Stimulated activated naive B cell treated with anti-CD40 and anti-IgM and Interleukin-4, amounts not matched to agents 10 μg/mL and 1 μg/mL and 100 μg/mL, for 72 hours (primary cell): ENCODE measurements around the gene CLEC4F.

Experiments
- ATAC-seq, 2 donors: fragments of 150-1000 bp; cut with Tn5 transposase; replicated peaks; 2 replicates each; pipeline ENCODE4 v1.10.0; 2021; ENCODE audit warnings: moderate library complexity in 1 of 2
- DNase-seq: peaks from one replicate; pipeline ENCODE4 v3.0.0; 2021
- H3K27ac Mint-ChIP-seq: one replicate; pipeline ENCODE4 v1.8.0; 2022; ENCODE audit warnings: mild to moderate bottlenecking, mixed read lengths
- H3K27me3 Mint-ChIP-seq, 2 donors: one replicate each; pipeline ENCODE4 v1.8.0; 2022; ENCODE audit warnings: mixed read lengths in 2 of 2
- H3K36me3 Mint-ChIP-seq, 2 donors: one replicate each; pipeline ENCODE4 v1.8.0; 2022; ENCODE audit warnings: mixed read lengths in 2 of 2, mild to moderate bottlenecking in 1 of 2
- H3K4me1 Mint-ChIP-seq, 2 donors: one replicate each; pipeline ENCODE4 v1.8.0; 2022; ENCODE audit warnings: mixed read lengths in 2 of 2, mild to moderate bottlenecking in 1 of 2
- H3K4me3 Mint-ChIP-seq, 2 donors: one replicate each; pipeline ENCODE4 v1.8.0; 2022; ENCODE audit warnings: mild to moderate bottlenecking in 2 of 2, mixed read lengths in 2 of 2, moderate library complexity in 1 of 2
- H3K9me3 Mint-ChIP-seq, 2 donors: one replicate each; pipeline ENCODE4 v1.8.0; 2022; ENCODE audit warnings: mixed read lengths in 2 of 2, mild to moderate bottlenecking in 1 of 2

The CLEC4F gene

DNA sequence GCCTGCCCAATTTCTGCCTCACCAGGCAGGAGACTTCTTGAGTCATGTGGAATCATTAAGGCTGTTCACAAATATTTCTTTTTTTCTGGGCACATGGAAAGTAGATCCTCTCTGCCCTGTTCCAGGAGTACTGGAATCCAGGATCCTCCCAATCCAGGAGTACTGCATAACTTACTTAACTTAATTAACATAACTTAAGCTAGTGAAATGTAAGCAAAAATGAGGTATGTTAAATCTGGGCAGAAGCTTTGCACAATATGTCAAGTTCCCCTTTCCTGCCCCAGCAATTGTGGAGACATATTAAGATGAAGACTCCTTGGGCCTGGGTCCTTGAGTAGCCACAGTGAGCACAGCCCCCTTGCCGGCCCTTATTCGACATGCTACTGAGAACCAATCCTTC lies 12.0 kb upstream of the CLEC4F start:
- H3K9me3 Mint-ChIP-seq, result no peaks in the 10 kb centered on the region
- peaks cover 0 to 13% of the 10 kb centered on the region in 2 donors for H3K4me1 Mint-ChIP-seq
- DNase-seq (no peak), ATAC-seq (no peak)
- H3K36me3 Mint-ChIP-seq, result no peaks in the 10 kb centered on the region
- peaks cover 28 to 29% of the 10 kb centered on the region in 2 donors for H3K27me3 Mint-ChIP-seq
- H3K4me3 Mint-ChIP-seq, result no peak overlapping the region
- H3K27ac Mint-ChIP-seq, result no peak overlapping the region

DNA sequence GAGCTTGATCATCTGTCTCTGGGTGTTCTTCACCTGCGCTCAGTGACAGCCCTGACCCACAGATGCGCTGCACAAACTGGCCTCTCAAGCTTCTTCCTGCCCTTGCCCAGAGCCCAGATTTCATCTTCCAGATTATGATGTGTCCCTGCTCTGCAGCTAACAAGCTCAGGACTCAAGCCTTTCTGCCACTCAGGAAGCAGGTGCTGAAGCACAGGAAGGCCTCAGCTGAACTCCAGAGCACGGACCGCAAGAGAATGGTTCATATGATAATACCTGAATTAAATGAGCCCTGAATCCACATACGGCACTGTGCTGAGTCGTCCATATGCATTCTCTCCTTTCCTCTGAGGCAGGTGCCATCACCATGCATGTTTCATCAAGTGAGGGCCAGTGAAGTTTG lies 11.5 kb upstream of the CLEC4F start:
- H3K9me3 Mint-ChIP-seq, result no peaks in the 10 kb centered on the region
- no peaks in the 10 kb centered on the region for H3K36me3 Mint-ChIP-seq
- DNase-seq (no peak), ATAC-seq (no peak)
- H3K27me3 Mint-ChIP-seq, result peaks cover 30 to 33% of the 10 kb centered on the region in 2 donors
- peaks cover 2 to 16% of the 10 kb centered on the region in 2 donors for H3K4me1 Mint-ChIP-seq
- no peak overlapping the region for H3K27ac Mint-ChIP-seq
- no peak overlapping the region for H3K4me3 Mint-ChIP-seq

DNA sequence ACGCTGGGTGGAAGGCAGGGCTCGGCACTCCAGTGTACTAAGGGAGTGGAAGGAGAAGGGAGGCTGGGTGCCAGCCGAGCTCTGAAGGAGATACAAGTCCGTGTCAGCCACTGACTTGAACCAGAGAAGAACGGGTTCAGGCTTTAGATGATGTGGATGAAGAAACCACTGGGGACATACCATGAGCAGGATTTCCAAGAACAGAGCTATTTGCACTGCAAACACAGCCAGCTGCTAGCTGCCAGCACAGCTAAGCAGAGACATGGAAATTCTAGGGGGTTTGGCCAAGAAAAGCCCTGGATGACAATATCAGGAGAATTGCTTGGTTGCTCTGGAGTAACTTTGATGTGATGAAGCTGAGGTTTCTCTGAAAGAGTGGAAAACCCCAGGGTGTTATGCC lies 10.0 kb upstream of the CLEC4F start:
- ATAC-seq, result no peak
- no peaks in the 10 kb centered on the region for H3K9me3 Mint-ChIP-seq
- H3K27ac Mint-ChIP-seq, result no peak overlapping the region
- DNase-seq, result no peak
- no peaks in the 10 kb centered on the region for H3K36me3 Mint-ChIP-seq
- H3K4me1 Mint-ChIP-seq, result peaks cover 3 to 23% of the 10 kb centered on the region in 2 donors
- H3K4me3 Mint-ChIP-seq, result no peak overlapping the region
- H3K27me3 Mint-ChIP-seq, result peaks cover 28 to 33% of the 10 kb centered on the region in 2 donors

DNA sequence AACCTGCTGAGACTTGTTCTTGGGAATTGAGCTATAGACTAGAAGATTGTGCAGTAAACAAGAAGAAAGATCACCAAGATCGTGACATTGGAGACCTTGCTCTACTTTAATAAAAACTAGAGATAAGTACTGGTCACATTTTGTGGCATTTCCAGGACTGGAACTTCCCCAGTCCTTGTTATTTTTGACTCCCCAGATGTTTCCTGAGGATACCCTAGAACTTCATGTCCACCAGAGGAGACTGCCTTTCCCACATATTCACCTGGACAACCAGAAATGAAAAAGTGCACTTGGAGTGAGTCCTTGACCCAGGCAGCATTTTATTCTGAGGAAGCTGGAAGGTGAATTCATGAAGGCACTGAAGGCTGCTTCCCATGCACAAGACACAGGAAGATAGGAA lies 9.5 kb upstream of the CLEC4F start:
- H3K27me3 Mint-ChIP-seq, result peaks cover 25 to 29% of the 10 kb centered on the region in 2 donors
- no peak overlapping the region for H3K27ac Mint-ChIP-seq
- peaks cover 3 to 23% of the 10 kb centered on the region in 2 donors for H3K4me1 Mint-ChIP-seq
- no peak for ATAC-seq
- H3K4me3 Mint-ChIP-seq, result no peak overlapping the region
- H3K36me3 Mint-ChIP-seq, result no peaks in the 10 kb centered on the region
- H3K9me3 Mint-ChIP-seq, result no peaks in the 10 kb centered on the region
- no peak for DNase-seq

DNA sequence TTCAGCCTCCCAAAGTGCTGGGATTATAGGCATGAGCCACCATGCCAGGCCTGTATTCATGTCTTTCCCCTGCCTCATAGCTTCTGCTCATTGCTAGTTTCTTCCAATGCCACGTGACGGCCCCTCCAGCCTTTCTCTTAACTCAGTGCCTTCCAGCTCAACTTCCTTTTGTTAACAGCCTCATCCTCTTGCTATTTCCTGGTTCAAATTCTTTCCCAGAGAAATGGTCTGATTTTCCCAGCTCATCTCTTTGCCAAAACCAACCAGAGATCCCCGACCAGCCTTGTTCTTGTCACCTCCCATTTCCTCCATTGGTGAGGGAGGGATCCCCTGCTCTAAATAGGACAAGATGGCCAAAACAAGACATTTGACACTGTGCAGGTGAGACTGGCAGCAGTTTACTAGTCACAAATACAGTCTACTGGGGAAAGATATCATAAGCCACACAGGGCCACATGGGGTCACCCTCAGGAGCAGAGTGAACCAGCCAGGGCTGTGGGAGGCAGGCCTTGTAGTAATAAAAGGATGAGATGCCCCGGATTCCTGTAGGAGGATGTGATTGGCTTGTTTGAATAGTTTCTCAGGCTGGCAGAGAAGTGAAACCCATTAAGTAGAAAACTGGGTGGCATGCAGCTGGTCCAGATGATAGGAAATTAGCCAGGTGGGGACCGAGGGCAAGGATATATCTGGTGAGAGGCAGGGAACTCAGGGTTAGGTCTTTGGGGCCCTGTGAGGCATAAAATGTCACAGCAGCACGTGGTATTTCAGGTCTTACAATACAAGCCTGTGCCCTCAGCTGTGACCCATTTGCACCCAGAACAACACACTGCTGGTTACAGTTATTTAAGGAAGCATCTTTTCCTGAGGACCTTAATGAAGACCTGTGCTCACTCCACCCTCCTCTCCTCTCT lies 8.8 kb upstream of the CLEC4F start:
- H3K4me3 Mint-ChIP-seq, result no peak overlapping the region
- H3K9me3 Mint-ChIP-seq, result no peaks in the 10 kb centered on the region
- H3K36me3 Mint-ChIP-seq, result no peaks in the 10 kb centered on the region
- H3K27ac Mint-ChIP-seq, result no peak overlapping the region
- H3K4me1 Mint-ChIP-seq, result peaks cover 3 to 23% of the 10 kb centered on the region in 2 donors
- H3K27me3 Mint-ChIP-seq, result peaks cover 22 to 24% of the 10 kb centered on the region in 2 donors
- DNase-seq, result no peak
- peak; percentile 34 to 60 for ATAC-seq

DNA sequence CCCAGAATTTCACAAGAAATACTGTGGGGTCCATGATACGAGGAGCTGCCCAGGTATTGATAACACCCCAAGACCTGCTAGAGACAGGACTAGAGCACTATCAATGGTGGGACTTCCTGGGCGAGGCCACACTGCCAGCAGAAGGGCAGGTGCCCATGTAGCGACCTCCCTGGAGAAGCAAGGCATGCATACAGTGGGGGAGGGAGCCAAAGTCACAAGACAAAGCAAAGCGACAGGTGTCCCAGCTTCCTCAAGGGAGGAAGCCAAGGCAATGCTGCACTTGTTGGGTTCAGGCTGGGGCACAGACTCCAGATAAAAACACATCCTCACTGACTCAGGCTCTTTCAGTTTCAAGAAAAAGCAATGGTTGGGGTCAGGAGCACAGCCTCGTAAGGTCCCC lies 7.7 kb upstream of the CLEC4F start:
- no peaks in the 10 kb centered on the region for H3K36me3 Mint-ChIP-seq
- H3K4me3 Mint-ChIP-seq, result no peak overlapping the region
- peaks cover 3 to 23% of the 10 kb centered on the region in 2 donors for H3K4me1 Mint-ChIP-seq
- no peaks in the 10 kb centered on the region for H3K9me3 Mint-ChIP-seq
- ATAC-seq (no peak), DNase-seq (no peak)
- H3K27me3 Mint-ChIP-seq, result peaks cover 18% of the 10 kb centered on the region in 2 donors
- H3K27ac Mint-ChIP-seq, result no peak overlapping the region

DNA sequence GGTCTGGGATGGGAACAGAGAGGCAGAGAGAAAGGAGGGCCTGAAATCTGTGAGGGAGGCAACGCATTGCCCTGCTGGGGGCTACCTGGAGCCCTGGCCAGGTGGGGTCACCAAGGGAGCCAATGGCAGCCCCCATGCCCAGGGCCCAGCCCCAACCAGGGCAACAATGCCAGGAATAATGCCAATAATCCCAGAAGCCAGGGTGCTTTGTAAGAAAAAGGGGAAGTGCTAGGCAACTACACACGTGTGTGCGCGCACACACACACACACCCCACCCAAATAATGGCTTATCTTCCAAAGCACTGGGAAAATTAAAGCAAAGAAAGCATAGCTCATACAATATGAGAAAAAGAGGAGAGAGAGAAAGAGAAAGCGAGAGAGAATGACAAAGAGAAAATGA lies 7.0 kb upstream of the CLEC4F start:
- Mint-ChIP-seq H3K4me3 (no peak overlapping the region), H3K36me3 (no peaks in the 10 kb centered on the region), H3K27me3 (peaks cover 18 to 24% of the 10 kb centered on the region in 2 donors), H3K27ac (no peak overlapping the region), H3K4me1 (peaks cover 3 to 23% of the 10 kb centered on the region in 2 donors), H3K9me3 (no peaks in the 10 kb centered on the region)
- no peak for DNase-seq
- ATAC-seq, result no peak

DNA sequence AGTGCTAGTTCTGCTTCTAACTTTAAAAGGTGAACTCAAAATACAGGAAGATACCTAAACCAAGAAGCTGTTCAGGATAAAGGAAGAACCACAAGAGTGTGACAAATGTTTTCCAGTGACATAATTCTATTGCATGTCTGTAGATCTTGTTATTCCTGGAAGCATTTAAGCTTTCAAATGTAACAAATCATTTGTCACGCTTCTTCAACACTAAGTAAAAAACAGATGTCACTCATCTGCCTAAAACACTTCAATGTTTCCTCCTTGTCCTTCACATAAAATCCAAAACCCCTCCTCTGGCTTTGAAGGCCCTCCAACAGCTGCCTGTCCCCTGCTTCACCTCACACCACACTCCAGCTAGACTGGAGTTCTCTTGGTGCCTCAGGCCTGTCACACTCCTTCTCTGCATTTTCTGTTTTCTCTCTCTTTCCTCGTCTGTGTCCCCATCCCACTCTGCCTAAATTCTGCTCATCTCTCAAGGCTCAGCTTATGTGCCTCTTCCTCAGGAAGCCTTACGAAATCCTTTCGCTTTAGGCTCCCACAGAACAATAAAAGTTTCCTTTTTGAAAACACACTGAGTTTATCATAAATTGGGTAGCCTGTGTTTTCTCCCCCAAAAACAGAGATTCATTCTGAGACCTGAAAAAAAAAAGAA lies 6.4 kb upstream of the CLEC4F start:
- Mint-ChIP-seq H3K4me1 (peaks cover 3 to 23% of the 10 kb centered on the region in 2 donors), H3K4me3 (no peak overlapping the region), H3K9me3 (no peaks in the 10 kb centered on the region), H3K36me3 (no peaks in the 10 kb centered on the region), H3K27me3 (peaks cover 18 to 24% of the 10 kb centered on the region in 2 donors), H3K27ac (no peak overlapping the region)
- ATAC-seq, result no peak
- DNase-seq, result no peak

DNA sequence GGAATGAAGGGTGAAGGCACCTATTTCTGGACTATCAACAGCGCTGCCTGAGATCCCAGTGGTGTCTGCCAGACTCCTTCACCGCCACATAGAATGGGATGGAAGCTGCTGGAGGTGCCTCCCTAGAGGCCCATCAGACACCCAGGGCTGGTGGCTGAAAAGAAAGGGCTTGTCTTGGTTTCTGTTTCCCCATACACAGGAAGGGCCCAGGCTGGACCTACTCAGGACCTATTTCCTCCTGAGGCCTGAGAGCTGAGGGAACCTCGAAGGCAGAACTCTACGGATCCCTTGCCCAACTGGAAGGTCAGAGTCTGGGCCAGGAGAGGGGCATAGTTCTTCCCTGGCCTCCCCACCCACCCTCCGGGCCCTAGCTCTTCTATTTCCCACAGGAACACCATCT lies 2.9 kb upstream of the CLEC4F start:
- Mint-ChIP-seq H3K27me3 (peaks cover 17 to 31% of the 10 kb centered on the region in 2 donors), H3K4me3 (no peak overlapping the region), H3K9me3 (no peaks in the 10 kb centered on the region), H3K36me3 (no peaks in the 10 kb centered on the region), H3K27ac (no peak overlapping the region), H3K4me1 (peaks cover 3 to 10% of the 10 kb centered on the region in 2 donors)
- no peak for ATAC-seq
- no peak for DNase-seq

DNA sequence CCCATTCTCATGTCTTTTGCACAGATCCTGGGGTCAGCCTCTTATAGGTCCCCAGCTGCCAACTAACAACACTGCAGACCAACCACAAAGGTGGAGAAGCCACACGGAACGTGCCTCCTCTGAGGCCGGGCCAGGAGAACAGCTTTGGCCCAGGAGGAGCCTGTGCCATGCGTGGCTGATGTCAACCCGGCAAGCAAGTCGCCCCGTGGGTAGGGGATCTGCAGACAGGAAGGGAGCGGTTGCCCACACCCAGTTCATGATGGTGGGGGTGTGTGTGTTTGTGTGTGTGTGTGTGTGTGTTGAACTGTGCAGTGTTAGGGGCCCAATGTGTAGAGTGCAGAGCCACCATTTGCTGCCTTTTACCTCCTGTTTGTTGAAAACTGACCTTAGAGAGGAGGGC lies 2.4 kb upstream of the CLEC4F start:
- Mint-ChIP-seq H3K27ac (no peak overlapping the region), H3K36me3 (no peaks in the 10 kb centered on the region), H3K9me3 (no peaks in the 10 kb centered on the region), H3K4me1 (peaks cover 3 to 10% of the 10 kb centered on the region in 2 donors), H3K27me3 (peaks cover 21 to 35% of the 10 kb centered on the region in 2 donors), H3K4me3 (no peak overlapping the region)
- ATAC-seq, result no peak
- no peak for DNase-seq

DNA sequence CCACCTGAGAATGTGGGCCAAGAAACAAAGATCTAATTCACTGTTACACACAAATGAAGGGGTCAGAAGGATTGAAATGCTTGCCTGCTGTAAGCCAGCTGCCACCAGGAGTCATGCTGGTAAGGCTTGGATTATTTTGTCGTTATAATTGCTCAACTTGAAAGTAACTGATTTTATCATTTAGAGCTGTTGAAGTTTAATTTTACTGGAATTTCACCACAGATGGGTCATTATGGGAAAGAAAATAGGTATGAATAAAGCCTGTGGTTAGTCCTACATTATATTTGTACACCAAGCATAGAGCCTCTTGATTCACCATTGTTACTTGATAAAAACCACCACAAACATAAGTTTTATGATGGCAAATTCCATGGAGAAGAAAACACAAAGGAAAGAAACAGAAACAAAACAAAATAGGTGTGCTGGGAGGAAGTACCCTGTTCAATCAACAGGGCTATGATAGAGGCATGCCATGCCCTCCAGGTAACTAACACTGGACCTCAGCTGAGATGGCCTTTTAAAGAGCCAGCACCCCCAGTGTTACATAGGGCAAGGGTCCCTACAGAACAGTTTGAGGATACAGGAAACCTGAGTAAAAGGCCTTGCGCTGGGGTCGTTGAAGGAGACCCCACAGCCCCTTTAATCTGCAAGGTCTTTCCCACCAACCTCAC lies 3.0 kb downstream of the CLEC4F start:
- no peak for DNase-seq
- no peak for ATAC-seq
- Mint-ChIP-seq H3K27me3 (peaks cover 34 to 53% of the 10 kb centered on the region in 2 donors), H3K27ac (no peak overlapping the region), H3K4me1 (no peaks in the 10 kb centered on the region), H3K36me3 (no peaks in the 10 kb centered on the region), H3K4me3 (no peak overlapping the region), H3K9me3 (no peaks in the 10 kb centered on the region)

DNA sequence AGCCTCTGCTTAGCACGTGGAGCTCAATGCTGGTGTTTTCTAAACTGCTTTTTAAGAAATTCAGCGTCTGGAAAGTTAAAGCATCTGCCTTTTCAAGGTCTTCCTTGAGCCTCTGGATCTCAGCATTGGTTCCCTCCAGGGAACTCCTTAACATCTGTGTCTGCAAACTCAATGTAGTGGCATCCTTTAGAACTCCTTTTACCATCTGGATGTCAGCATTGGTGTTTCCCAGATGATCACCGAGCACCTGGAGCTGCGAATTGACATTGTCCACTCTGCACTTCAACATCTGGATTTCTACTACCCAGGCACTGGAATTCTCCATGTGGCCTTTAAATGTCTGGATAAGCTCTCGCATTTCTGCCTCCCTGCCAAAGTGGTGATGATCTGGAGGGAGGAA lies 3.7 kb downstream of the CLEC4F start:
- no peak for ATAC-seq
- H3K27ac Mint-ChIP-seq, result no peak overlapping the region
- no peaks in the 10 kb centered on the region for H3K4me1 Mint-ChIP-seq
- no peaks in the 10 kb centered on the region for H3K9me3 Mint-ChIP-seq
- peaks cover 34 to 53% of the 10 kb centered on the region in 2 donors for H3K27me3 Mint-ChIP-seq
- H3K36me3 Mint-ChIP-seq, result no peaks in the 10 kb centered on the region
- no peak overlapping the region for H3K4me3 Mint-ChIP-seq
- DNase-seq, result no peak

DNA sequence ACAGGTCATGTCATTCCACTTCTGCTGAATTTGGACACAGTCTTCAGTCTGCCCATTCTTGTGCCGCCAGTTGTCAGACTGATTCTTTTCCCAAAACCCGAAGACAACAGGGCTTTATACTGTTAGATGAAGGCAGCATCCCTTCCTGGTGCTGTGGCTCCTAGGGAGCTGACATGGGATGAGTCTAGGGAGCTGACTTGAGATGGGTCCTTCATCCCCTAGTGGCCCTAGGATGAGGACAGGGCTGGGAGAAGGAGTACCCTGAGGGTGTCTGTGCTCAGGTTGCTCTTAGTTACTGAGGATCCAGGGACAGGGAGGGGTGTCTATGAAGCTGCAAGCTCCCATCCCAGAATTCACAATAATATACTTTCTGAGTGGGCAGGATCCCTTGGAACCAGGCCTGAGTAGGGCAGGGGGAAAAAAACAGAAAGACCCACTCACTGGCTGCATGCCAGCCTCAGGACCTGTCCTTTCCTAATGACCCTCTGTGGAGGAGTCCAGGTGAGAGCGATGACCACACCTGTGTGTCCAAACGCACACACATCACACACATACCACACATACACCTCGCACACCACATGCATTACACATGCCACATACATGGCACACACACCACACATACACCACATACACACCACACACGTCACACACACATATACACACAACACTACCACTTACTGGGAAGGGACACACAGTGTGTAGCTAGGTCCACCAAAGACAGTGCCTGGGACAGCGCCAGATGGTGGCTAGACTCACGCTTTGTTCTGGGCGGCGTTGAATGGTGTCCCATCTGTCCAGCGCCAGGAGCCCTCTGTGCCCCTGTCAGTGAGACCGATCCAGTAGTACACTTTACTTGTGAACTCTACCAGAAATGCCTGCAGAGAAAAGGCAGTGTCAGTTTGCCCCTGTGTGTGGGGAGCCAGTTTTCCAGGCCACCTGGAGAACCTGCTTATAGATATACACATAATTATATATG lies 11.1 kb downstream of the CLEC4F start:
- Mint-ChIP-seq H3K27ac (no peak overlapping the region), H3K4me1 (no peaks in the 10 kb centered on the region), H3K9me3 (no peaks in the 10 kb centered on the region), H3K4me3 (no peak overlapping the region), H3K27me3 (peaks cover 24 to 36% of the 10 kb centered on the region in 2 donors), H3K36me3 (no peaks in the 10 kb centered on the region)
- no peak for ATAC-seq
- DNase-seq, result no peak

DNA sequence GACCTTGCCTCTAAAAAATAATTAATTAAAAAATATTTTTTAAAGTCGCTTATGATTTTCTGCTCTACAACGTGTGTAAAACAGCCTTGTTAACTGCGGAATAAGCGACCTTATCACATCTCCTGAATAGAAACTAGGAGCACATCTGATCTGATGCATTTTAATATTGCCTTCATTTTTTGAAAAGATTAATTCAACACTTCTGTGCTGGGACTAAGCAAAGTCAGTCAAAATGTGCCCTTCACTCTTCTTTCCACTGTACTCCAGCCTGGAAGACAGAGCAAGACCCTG lies 12.6 kb downstream of the CLEC4F start:
- Mint-ChIP-seq H3K9me3 (peaks cover 0 to 1% of the 10 kb centered on the region in 2 donors), H3K27ac (no peak overlapping the region), H3K36me3 (no peaks in the 10 kb centered on the region), H3K27me3 (peaks cover 23 to 26% of the 10 kb centered on the region in 2 donors), H3K4me1 (peaks cover 2 to 6% of the 10 kb centered on the region in 2 donors), H3K4me3 (no peak overlapping the region)
- no peak for DNase-seq
- ATAC-seq, result no peak
